Spleen (tissue), 7 donors: ENCODE data around the gene WDR1.

Experiments used
- CTCF ChIP-seq, 11 experiments: fragments of 200-600 bp in 7 of 11; fragments of 450-650 bp in 4 of 11; sonication (generic) in 4 of 11; IDR thresholded peaks in 8 of 11; conservative IDR thresholded peaks in 3 of 11; 1 replicate in 7 of 11; 2 replicates in 4 of 11; pipeline versions ENCODE4 v1.4.0 to v1.8.0; 2016 to 2021; ENCODE audit warnings: antibody characterized with exemption in 11 of 11, inconsistent platforms in 4 of 11, mild to moderate bottlenecking in 1 of 11
- POLR2A ChIP-seq, 3 donors: fragments of 450-650 bp; IDR thresholded peaks; one replicate each; pipeline ENCODE4 v1.5.1; 2017; ENCODE audit warnings: antibody characterized with exemption in 3 of 3, mild to moderate bottlenecking in 1 of 3
- donor health status: DM: no; HTN: no; CAD: no; lungs with moderate emphysema.
- donor health status: DM: no; HTN: no; CAD: no.
- donor health status: DM: no; HTN: no; CAD: no.

- TF ChIP-seq CTCF (IDR thresholded peaks at IDR 0.05 in 8 of 11, conservative IDR thresholded peaks at IDR 0.05 in 3 of 11) (peak in 7 of 11 experiments; percentile 40 to 61 (median 53)), POLR2A (IDR thresholded peaks at IDR 0.05) (no peak)
Observed at GRCh38 chr4:10164877-10165283, 48.3 kb upstream of the WDR1 start.
